ENCODE results near the gene FAM72D.
"Not testable (repeated sequence)": the region's sequence is repeated elsewhere in the genome, so short reads cannot be mapped to it uniquely, and the experiment has no call there.

FAM72D gene

DNA sequence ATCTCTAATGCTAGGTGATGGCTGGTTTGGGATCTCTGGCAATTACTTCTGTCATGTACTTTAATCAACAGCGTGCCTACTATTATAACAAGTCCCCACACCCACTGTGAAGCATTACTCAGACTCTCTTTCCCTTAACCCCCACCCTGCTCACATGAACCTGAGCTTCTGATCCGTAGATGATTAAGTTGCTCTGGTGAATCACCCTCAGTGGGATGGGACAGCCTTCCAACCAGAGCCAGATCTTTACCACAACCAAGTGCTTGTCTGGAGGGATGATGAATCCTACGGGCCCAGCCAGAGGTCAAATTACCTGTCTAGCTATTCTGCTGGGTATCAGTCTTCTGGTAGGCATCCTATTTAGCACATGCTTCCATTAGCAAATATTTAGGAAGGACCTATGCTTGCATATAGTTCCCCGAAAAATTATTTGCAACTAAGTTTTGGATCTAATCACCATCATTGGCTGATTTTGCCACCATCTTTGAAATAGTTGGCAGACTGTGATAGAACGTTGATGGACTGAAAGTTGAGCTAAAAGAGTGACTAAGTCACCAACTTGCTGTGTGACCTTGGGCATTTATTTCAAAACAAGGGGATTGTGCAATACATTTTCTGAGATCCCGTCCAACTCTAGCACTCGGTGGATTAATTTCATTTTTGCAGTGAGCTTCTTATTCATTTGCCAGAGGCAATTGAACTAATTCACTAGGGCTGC, 26.7 kb downstream of the FAM72D start:
- H3K4me1 Mint-ChIP-seq, H3K36me3 Mint-ChIP-seq, H3K27ac Mint-ChIP-seq, H3K27me3 Mint-ChIP-seq, H3K4me3 Mint-ChIP-seq, H3K9me3 Mint-ChIP-seq, ATAC-seq: not testable (repeated sequence)

DNA sequence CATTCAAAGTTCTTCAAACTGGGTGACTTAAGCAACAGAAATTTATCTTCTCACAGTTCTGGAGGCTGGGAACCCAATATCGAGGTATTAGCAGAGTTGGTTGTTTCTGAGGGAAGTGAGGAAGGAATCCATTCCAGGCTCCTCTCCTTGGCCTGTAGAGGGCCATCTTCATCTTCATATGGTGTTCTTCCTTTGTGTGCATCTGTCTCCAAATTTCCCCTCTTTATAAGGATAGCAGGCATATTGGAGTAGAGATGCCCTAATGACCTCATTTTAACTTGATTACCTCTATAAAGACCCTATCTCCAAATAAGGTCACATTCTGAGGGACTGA, 27.3 kb downstream of the FAM72D start:
- ATAC-seq, H3K27ac Mint-ChIP-seq, H3K27me3 Mint-ChIP-seq, H3K4me1 Mint-ChIP-seq, H3K36me3 Mint-ChIP-seq, H3K9me3 Mint-ChIP-seq, H3K4me3 Mint-ChIP-seq: not testable (repeated sequence)

GRCh38 chr1:145123992-145124641, 28.3 kb downstream of the FAM72D start:
- not testable (repeated sequence) for H3K27ac Mint-ChIP-seq, H3K36me3 Mint-ChIP-seq, H3K4me1 Mint-ChIP-seq, ATAC-seq, H3K9me3 Mint-ChIP-seq, H3K27me3 Mint-ChIP-seq, H3K4me3 Mint-ChIP-seq

GRCh38 chr1:145125112-145125511, 29.3 kb downstream of the FAM72D start:
- H3K27me3 Mint-ChIP-seq, ATAC-seq: not testable (repeated sequence)

GRCh38 chr1:145127144-145127543, 31.4 kb downstream of the FAM72D start:
- not testable (repeated sequence) for H3K9me3 Mint-ChIP-seq, ATAC-seq, H3K27ac Mint-ChIP-seq, H3K36me3 Mint-ChIP-seq, H3K27me3 Mint-ChIP-seq, H3K4me3 Mint-ChIP-seq, H3K4me1 Mint-ChIP-seq

More at GRCh38 chr1:145125112-145125511, 29.3 kb downstream of the FAM72D start:
- H3K9me3 Mint-ChIP-seq, H3K36me3 Mint-ChIP-seq, H3K4me1 Mint-ChIP-seq, H3K4me3 Mint-ChIP-seq, H3K27ac Mint-ChIP-seq: not testable (repeated sequence)

DNA sequence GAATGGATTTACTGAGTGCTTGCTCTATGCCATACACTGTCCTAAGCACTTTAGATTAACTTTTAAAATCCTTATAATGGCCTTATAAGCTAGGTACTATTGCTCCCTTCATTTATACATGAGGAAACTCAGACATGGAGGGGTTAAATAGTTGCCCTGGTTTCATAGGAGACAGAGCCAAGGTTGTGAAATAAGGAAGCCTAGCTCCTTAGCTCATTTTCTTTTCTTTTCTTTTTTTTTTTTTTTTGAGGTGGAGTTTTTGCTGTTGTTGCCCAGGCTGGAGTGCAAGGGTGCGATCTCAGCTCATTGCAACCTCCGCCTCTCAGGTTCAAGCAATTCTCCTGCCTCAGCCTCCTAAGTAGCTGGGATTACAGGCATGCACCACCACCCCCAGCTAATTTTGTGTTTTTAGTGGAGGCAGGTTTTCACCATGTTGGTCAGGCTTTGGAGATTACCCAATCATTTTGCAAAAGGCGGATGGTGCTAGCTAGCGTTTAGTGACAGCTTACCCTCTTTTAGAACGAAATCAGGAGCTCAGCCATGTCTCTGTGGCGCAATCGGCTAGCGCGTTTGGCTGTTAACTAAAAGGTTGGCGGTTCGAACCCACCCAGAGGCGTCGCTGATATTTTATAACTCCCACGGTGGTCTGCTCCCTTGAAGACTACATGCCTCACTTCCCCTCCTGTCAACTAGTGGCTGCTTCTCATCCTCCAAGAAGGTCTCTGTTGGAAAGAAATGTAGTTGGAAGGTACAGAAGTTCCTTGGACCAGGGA, 33.1 kb downstream of the FAM72D start:
- not testable (repeated sequence) for H3K27ac Mint-ChIP-seq, H3K36me3 Mint-ChIP-seq, H3K27me3 Mint-ChIP-seq, H3K9me3 Mint-ChIP-seq, ATAC-seq, H3K4me1 Mint-ChIP-seq, H3K4me3 Mint-ChIP-seq

GRCh38 chr1:145134476-145134875, 38.7 kb downstream of the FAM72D start:
- H3K36me3 Mint-ChIP-seq, H3K9me3 Mint-ChIP-seq, H3K27ac Mint-ChIP-seq, H3K4me3 Mint-ChIP-seq, H3K4me1 Mint-ChIP-seq, ATAC-seq, H3K27me3 Mint-ChIP-seq: not testable (repeated sequence)

DNA sequence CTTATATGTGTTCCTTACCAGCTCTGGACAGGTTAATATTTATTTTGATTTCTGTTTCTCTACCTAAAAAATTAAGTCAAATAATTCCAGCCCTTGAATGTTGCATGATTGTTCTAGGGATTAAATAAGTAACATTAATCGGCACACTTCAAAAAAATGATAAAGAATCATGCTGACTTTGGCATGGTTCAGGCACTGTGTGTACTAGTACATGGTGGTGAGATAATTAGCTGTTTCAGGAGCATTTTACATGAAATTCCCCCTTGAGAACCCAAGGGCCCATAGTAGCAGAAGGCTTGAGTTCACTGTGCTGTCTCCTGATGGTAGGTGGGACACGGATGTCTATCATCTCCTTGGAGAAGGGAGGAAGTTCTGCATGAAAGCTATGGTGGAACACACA, 44.8 kb downstream of the FAM72D start:
- H3K9me3 Mint-ChIP-seq, H3K27ac Mint-ChIP-seq, H3K27me3 Mint-ChIP-seq, H3K4me1 Mint-ChIP-seq, H3K4me3 Mint-ChIP-seq, ATAC-seq, H3K36me3 Mint-ChIP-seq: not testable (repeated sequence)

DNA sequence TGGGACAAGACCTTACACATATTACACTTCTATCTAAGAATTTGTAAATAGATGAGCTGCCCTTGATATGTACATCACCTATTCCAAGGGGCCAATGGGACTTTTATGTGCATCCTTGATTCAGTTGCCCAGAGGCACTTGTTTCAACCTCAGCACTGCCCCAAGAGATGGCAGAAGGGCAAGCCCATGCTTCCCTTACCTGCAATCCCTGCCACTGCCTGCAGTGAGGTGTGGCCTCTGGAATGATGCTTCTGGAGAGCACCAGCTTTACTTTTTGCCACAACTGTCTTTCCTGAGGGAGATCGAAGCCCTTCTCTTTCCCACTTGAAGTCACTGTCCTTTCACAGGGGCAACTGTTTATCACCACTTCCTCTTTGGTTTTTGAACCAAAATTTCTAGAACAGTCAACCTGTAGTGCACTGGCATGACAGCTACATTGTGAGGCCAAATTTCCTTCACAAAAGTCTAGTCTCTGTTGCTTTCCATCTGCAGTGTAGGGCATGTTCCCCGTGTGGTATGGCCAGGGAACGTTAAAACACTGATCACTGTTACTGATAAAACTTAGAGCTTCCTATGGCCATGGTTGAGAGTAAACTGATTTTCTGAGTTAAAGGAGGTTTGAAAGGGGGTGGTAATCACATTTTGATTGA, 48.6 kb downstream of the FAM72D start:
- ATAC-seq, H3K9me3 Mint-ChIP-seq, H3K27ac Mint-ChIP-seq, H3K4me3 Mint-ChIP-seq, H3K27me3 Mint-ChIP-seq, H3K4me1 Mint-ChIP-seq, H3K36me3 Mint-ChIP-seq: not testable (repeated sequence)

- H3K4me1 Mint-ChIP-seq = not testable (repeated sequence)
Measured at GRCh38 chr1:145146308-145146707, 50.5 kb downstream of the FAM72D start.

DNA sequence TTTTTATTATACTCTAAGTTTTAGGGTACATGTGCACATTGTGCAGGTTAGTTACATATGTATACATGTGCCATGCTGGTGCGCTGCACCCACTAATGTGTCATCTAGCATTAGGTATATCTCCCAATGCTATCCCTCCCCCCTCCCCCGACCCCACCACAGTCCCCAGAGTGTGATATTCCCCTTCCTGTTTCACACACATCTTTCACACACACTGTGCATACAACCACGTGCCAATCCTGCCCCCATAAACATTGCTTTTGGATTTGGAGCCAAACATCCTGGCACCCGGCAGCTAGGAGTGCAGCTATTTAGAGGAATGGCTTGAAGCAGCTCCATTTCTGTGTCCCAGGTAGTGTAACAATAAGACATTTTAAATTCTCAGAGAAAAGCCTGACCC, 51.4 kb downstream of the FAM72D start:
- not testable (repeated sequence) for H3K4me1 Mint-ChIP-seq, ATAC-seq, H3K27me3 Mint-ChIP-seq, H3K9me3 Mint-ChIP-seq, H3K4me3 Mint-ChIP-seq, H3K36me3 Mint-ChIP-seq, H3K27ac Mint-ChIP-seq

More at GRCh38 chr1:145146308-145146707, 50.5 kb downstream of the FAM72D start:
- H3K9me3 Mint-ChIP-seq, H3K36me3 Mint-ChIP-seq, H3K4me3 Mint-ChIP-seq, ATAC-seq, H3K27me3 Mint-ChIP-seq, H3K27ac Mint-ChIP-seq: not testable (repeated sequence)

DNA sequence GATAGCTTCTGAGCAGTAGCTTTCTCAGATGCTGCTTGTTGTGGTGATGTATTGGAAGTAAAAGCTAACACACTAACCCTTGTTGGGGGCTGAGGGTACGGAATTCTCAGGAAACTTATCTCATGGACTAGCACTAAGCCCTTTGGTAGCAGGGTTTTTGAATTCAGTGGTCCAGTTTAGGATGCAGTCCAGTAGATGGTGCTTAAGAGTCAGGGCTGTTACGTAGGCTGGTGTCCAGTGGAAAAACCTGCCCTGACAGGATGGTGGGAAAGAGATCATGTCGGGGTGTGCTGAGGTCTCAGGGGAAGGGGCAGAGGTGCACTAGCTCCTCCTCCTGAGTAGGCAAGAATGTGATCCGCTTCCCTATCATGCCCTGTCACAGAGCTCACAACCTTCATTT, 59.6 kb downstream of the FAM72D start:
- not testable (repeated sequence) for ATAC-seq, H3K27me3 Mint-ChIP-seq, H3K27ac Mint-ChIP-seq, H3K4me3 Mint-ChIP-seq, H3K36me3 Mint-ChIP-seq, H3K9me3 Mint-ChIP-seq, H3K4me1 Mint-ChIP-seq

DNA sequence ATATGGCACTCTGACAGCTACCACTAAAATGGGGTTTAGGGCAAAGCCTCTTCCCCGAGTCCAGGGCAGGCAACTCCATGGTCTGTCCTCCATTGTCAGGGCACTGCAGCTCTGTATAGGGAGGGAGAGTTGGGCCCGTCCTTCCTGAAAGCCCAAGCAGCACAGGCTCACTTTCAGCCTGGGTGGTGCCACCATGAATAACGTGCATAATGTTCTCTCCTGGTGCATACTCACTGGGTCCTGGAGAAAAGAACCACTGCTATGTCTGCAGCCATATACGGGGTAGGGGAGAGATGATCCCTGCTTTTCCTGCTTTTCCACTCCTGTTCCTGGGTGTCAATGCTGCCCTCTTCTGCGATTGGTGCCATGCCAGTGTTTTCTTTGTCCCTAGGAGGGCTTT, 60.1 kb downstream of the FAM72D start:
- not testable (repeated sequence) for H3K4me1 Mint-ChIP-seq, H3K9me3 Mint-ChIP-seq, H3K27ac Mint-ChIP-seq, H3K27me3 Mint-ChIP-seq, H3K4me3 Mint-ChIP-seq, ATAC-seq, H3K36me3 Mint-ChIP-seq

- H3K27ac Mint-ChIP-seq, H3K27me3 Mint-ChIP-seq, ATAC-seq, H3K4me1 Mint-ChIP-seq, H3K9me3 Mint-ChIP-seq, H3K36me3 Mint-ChIP-seq: not testable (repeated sequence)
- peak overlapping the region; percentile 66 for H3K4me3 Mint-ChIP-seq
Measured at GRCh38 chr1:145156891-145157610, 61.3 kb downstream of the FAM72D start.

- ATAC-seq, H3K4me1 Mint-ChIP-seq, H3K4me3 Mint-ChIP-seq, H3K9me3 Mint-ChIP-seq, H3K27me3 Mint-ChIP-seq, H3K36me3 Mint-ChIP-seq, H3K27ac Mint-ChIP-seq: not testable (repeated sequence)
Measured at GRCh38 chr1:145157715-145158114, 61.9 kb downstream of the FAM72D start.

Data from stimulated activated memory B cell treated with anti-CD40 and anti-IgM and Interleukin-4, amounts not matched to agents 10 μg/mL and 1 μg/mL and 100 μg/mL, for 72 hours (primary cell).